Activated T-helper 1 cell treated with anti-CD3 and anti-CD28 coated beads, Interleukin-2, amount 50 U/mL, for 16 hours (primary cell): ENCODE results near the gene SLC25A15.

ENCODE experiments used
- DNase-seq, 2 donors: peaks; one replicate each; pipeline ENCODE4 v3.0.0-alpha.2; 2020; ENCODE audit warnings: low read depth in 1 of 2, low spot score in 1 of 2

Gene SLC25A15

GRCh38 chr13:40789275-40790153 lies at the start of gene SLC25A15:
TSS of gene SLC25A15 (plus strand) at chr13:40789611. CDS start at chr13:40793227, 3,616 bp downstream.
- peak; percentile 36 to 65 for DNase-seq

DNA sequence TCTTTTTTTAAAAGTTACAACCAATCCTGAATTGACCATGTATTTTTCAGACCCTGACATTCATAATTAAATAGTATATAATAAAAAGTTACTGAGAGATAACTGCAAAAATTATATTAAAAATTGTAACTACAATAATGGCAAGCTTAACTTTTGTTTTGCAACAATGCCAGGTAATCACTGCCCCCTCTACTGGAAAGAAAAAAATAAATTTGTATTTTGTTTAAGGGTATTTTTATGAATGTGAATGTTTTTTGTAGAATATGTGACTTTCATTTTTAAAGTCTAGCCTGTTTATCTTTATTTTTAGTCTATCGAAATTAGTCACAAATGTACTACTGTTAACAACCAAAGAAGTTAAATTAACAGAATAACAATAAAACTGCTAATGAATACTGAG lies 40.1 kb upstream of the SLC25A15 start:
- no peak for DNase-seq

DNA sequence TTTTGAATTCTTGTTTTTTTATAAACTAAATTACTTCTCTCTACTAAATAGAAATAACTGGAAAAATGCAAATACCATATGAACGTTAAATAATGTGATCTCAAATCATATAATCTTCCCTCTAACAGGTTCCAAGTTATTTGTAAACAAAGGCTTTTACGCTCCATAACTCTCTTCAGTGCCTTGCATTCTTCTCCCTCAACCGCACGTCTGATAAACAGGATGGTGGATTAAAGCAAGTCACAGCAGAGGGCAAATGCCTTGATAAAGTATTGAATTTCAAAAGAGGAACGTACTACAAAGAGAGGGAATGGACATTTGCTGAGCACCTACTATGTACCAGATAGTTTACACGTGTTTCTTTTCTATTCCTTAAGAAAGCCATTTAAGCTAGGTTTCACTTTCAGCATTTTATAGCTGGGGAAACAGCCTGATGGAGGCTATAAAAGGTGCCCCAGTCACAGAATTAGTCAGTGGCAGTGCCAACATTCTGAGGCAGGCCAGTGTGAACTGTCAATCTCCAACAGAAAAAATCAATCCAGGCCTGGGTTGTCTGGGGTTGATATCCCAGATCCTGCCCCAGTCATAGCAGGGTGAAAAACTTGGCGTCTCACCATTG lies 34.2 kb upstream of the SLC25A15 start:
- no peak for DNase-seq

DNA sequence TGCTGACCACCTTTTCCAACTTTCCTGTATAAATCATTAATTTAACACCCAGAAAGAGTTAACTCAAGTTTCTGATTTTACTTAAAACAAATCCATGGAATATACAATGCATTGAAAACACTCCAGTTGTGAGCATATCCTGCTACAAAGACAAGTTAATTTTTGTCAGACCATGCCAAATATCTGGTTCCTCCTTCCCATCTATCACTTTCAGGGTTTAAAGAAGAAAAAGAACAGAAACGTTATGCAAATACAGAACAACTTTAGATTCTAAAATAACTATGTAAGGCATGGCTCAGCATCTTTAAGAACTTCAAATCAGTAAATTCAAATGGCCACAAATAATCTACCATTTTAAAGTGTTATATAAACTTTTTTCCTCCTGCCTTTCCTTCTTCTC lies 33.4 kb upstream of the SLC25A15 start:
- DNase-seq: no peak

- no peak for DNase-seq
These were observed 30.6 kb upstream of the SLC25A15 start for GRCh38 chr13:40758811-40759210.

DNA sequence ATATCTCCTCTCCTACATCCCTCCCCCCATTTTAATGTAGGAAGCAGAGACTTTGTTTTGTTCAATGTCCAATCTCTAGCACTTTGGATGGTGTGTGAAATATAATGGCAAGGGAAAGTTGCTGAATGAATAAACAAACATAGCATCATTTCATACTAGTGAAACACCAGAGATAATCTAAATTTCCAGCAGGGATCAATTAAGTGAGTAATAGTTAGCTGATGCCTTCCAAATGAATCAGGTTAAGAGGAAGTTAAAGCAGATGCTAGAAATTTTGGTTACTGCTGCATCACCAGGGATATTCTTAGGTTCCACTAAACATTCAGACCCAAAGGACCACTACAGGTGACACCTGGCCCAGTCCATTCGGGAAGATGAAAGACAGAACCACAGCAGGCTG lies 26.6 kb upstream of the SLC25A15 start:
- DNase-seq: no peak

- no peak for DNase-seq
These were observed 24.6 kb upstream of the SLC25A15 start for GRCh38 chr13:40764587-40765403.

GRCh38 chr13:40765602-40766001 lies 23.8 kb upstream of the SLC25A15 start:
- no peak for DNase-seq

DNA sequence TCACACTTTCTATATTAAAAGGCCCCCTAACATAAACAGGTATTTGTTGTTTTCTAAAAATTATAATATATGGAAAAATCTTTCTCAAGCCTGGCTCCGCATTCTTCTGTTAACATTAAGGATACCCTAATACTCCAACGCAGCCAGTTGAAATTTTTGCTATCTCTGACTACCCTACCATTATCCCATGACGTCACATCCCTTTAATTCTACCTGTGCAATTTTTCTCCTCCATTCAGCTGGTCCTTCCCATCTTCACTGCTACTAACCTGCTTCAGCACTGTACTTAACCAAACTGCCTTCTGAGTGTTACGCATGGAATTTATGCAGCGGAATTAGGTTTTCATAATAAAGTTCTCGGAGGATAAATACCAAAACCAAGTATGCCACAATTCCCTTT lies 19.4 kb upstream of the SLC25A15 start:
- DNase-seq: no peak

DNA sequence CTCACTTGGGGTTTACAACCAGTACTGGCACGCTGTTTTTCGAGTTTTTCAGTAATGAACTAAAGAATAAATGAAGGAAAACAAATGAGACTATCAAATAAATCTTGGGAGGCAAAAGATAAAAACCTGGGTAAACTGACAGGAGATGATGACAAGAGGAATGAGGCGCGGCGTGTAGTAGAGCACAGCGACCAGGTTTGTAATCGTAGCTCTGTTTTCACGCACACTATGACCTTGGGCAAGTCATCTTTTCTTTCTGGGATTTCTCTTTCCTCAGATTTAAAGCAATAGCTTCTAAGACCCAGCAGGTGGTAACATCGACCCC lies 18.8 kb upstream of the SLC25A15 start:
- DNase-seq: no peak

- DNase-seq: peak; percentile 93
These were observed 18.3 kb upstream of the SLC25A15 start, which contains the start of gene MRPS31 for GRCh38 chr13:40770934-40771618. TSS of gene MRPS31 (minus strand) at chr13:40771190. CDS start at chr13:40771136, 54 bp downstream.

DNA sequence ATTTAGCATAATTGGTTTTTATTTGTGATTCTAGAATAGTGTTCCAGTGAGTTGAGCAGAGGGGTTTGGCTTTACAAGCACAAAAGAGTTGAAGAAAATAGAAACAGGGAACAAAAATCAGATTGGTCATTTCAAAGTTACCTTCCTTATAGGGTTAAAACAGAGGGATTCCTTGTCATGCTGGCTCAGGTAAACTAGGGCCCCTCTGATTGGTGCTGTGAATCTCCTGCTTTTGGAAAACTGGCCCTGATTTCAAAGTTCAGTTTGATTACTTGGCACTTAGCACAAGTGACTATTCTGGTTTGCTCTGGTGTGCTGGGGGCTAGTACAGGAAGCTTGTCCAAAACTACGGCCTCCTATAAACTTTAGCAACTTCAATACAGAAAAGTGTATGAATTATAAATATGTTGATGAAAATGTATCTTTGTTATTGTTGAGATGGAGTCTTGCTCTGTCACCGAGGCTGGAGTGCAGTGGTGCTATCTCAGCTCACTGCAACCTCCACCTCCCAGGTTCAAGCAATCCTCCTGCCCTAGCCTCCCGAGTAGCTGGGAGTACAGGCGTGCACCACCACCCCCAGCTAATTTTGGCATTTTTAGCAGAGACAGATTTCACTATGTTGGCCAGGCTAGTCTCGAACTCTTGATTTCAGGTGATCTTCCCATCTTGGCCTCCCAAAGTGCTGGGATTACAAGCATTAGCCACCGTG lies 16.5 kb upstream of the SLC25A15 start:
- DNase-seq: no peak

DNA sequence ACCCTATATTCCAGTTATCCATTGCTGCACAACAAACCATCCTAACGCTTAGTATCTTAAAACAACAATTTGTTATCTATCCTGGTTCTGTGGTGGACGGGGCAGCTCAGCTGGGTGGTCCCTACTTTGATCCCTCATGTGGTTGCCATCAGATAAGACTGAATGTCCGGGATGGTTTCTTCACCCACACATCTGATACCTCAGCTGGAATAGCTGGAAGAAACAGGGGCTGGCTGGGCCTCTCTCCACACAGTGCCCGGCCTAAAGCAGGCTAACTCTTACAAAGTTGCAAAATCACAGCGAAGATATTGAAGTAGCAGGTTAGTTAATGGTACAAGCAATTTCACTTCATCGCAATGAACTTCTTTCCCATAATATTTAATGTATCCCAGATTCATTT lies 14.7 kb upstream of the SLC25A15 start:
- no peak for DNase-seq

DNA sequence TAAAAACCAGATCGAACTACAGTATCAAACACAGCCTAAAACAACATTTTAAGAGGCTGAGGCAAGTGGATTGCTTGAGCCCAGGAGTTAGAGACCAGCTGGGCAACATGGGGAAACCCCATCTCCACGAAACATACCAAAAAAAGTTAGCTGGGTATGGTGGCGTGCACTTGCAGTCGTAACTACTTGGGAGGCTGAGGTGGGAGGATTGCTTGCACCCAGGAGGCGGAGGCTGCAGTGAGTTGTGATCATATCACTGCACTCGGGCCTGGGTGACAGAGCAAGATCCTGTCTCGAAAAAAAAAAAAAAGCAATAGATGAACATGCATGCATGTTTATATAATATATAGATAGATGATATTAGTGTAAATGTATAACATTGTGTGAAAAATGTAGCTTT lies 13.2 kb upstream of the SLC25A15 start:
- DNase-seq: no peak

DNA sequence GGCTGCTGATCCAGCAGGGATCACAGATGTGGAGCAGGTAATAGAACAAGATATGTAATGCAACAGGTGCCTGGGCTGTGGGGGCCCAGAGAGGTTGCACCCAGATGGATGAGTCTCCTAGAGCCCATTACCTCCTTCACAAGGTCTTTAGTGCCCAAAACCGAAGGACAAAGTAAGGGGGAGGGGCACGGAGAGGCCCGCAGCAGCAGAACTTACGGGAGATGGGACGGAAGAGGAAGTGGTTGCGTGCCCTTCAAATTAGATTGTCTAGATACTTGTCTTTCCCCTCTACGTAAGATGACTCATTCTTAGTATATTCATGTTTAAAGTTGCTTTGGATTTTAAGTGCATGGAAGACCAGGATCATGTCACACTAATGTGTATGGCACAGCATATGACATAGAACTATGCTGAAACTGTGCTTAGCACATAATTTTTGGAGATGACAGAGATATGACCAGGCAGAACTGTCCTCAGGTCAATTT lies 12.7 kb upstream of the SLC25A15 start:
- DNase-seq: peak; percentile 40 to 43

- DNase-seq: peak in 1 of 2 donors; percentile 11
These were observed 12.1 kb upstream of the SLC25A15 start for GRCh38 chr13:40777166-40777808.

DNA sequence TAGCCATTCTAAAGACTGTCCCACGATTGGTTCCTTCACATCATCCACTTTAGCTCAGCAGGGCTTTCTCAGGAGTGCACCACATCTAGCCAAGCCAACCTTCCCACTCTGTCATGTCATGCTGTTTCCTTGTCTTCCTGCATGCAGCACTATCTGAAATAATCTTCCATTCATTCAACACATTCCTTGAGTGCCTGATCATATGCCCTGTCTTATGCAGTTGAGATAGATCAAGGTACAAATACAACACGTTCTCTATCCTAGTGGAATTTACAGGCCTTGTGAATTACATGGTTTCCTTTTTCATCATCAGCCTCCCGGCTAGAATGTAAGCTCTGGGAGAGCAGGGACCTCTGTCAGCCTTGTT lies 11.6 kb upstream of the SLC25A15 start:
- no peak for DNase-seq

DNA sequence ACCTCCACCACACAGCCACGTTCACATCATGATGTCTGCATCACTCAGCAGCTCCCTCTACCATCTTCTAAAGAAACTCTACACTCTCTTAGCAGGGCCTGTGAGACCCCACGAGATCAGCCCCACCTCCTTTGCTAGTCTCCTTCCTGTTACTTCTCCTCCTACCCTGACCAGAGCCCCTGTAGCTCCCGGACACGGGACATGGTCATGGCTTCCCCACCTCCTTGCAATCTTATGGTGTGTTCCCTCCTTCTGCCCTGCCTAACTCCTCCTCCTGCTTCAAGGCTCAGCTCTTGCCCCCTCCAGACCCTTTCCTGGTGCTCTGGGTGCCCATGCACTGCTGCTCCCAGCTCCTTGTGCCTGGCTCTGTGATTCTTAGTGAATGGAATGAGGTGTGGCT lies 10.4 kb upstream of the SLC25A15 start:
- no peak for DNase-seq

DNA sequence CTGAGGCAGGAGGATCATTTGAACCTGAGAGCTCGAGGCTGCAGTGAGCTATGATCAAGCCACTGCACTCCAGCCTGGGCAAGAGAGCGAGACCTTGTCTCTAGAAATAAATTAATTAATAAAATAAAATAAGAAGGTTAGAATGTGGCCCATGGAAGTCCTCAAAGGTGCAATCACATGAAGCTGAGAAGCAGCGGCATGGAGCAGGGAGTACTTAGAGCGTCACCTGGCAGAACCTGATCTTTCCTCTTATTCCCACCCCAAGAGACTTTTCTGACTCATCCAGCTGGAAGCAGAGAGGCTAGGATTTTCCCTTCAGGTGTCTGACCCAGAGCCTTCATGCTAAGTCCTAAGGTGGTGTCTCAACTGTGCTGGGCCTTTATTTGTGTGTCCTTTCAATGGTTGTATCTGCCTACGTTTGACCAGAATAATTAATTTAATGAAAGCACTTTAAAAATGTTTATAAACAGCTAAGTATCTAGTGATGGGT lies 9.6 kb upstream of the SLC25A15 start:
- DNase-seq: no peak
